Keratinocyte (primary cell): ENCODE data around the gene BTBD1.

Experiments
- CTCF ChIP-seq, 3 experiments: IDR thresholded peaks in 1 of 3; conservative IDR thresholded peaks in 1 of 3; optimal IDR thresholded peaks in 1 of 3; 2 replicates in 2 of 3; 3 replicates in 1 of 3; pipeline versions ENCODE3 to v1.5.1; 2011; ENCODE audit warnings: low read length in 3 of 3, mild to moderate bottlenecking in 3 of 3, moderate library complexity in 2 of 3, control low read depth in 1 of 3, inconsistent platforms in 1 of 3; ENCODE audit not compliant: insufficient read depth in 2 of 3; ENCODE audit errors: extremely low read depth in 1 of 3
- EZH2 ChIP-seq: IDR thresholded peaks from one replicate; pipeline ENCODE4 v1.6.1; 2012; ENCODE audit warnings: inconsistent platforms, mild to moderate bottlenecking, low read length, moderate library complexity

- TF ChIP-seq EZH2 = no peak
- TF ChIP-seq CTCF (optimal IDR thresholded peaks at IDR 0.05 in 1 of 3, IDR thresholded peaks at IDR 0.05 in 1 of 3, conservative IDR thresholded peaks at IDR 0.05 in 1 of 3; ENCODE audit: extremely low read depth in 1 of 3, insufficient read depth in 2 of 3, low read length in 3 of 3) = no peak
Observed at GRCh38 chr15:82995076-82995475, 72.0 kb downstream of the BTBD1 start.
